Measurements from ENCODE around the gene TMEM175.

DNA sequence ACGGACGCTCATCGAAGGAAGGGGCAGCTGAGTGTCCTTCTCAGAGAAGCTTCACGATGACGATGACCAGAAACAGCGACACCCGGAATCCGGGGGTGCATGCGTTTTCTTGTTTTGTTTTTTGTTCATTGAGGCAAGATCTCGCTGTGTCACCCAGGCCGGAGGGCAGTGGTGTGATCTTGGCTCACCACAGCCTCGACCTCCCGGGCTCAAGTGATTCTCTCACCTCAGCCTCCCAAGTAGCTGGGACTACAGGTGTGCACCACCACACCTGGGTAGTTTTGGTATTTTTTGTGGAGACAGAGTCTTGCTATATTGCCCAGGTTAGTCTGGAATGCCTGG is 21.3 kb downstream of the TMEM175 start:
- TF ChIP-seq, protein P1, sequence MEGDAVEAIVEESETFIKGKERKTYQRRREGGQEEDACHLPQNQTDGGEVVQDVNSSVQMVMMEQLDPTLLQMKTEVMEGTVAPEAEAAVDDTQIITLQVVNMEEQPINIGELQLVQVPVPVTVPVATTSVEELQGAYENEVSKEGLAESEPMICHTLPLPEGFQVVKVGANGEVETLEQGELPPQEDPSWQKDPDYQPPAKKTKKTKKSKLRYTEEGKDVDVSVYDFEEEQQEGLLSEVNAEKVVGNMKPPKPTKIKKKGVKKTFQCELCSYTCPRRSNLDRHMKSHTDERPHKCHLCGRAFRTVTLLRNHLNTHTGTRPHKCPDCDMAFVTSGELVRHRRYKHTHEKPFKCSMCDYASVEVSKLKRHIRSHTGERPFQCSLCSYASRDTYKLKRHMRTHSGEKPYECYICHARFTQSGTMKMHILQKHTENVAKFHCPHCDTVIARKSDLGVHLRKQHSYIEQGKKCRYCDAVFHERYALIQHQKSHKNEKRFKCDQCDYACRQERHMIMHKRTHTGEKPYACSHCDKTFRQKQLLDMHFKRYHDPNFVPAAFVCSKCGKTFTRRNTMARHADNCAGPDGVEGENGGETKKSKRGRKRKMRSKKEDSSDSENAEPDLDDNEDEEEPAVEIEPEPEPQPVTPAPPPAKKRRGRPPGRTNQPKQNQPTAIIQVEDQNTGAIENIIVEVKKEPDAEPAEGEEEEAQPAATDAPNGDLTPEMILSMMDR (IDR thresholded peaks at IDR 0.05) = no peak
- no peak for TF ChIP-seq POLR2A (IDR thresholded peaks at IDR 0.05)
